Measurements from ENCODE around the gene SLC18B1.

The SLC18B1 gene

DNA sequence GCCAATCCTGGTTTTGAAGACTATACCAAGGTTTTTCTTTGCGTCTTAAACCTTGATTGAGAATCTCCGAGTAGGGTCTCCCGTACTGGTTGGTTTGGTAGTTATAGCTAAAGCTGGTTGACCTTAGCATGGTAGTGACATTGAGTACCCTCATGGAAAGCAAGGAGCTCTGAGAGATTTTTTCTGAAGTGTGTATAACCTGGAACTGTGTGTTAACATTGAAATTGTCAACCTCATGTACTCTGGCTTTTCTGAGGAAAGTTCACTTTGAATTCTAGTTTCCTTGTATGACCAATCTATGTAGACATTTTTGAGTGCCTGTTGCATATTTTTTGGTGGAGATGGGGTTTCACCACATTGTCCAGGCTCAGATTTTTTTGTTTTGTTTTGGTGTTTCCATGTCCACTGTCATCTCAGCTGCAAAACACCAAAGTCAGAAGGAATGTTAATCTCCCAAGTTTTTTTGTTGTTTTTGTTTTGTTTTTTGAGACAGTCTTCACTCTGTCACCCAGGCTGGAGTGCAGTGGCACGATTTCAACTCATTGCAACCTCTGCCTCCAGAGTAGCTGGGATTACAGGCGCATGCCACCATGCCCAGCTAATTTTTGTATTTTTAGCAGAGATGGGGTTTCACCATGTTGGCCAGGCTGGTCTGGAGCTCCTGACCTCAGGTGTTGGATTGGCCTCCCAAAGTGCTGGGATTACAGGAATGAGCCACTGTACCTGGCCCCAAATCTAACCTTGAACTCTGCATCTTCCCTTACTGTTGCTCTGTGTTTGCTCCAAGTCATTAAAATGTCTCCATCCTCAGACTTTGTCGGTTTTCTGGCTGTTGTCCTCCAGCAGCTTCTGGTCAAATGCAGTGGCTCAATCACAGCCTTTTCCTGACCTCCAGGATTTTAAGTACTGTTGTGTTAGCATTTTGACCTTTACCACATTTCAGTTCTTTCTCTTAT, 20.2 kb upstream of the SLC18B1 start:
- Histone ChIP-seq H3K79me2 (ENCODE audit: low read length) (peaks cover 25% of the 10 kb centered on the region), H3K4me2 (ENCODE audit: low read length) (no peak overlapping the region), H2AFZ (ENCODE audit: low read depth, low read length) (no peak overlapping the region), H3K27ac (ENCODE audit: low read length) (no peak overlapping the region), H3K4me1 (ENCODE audit: low read length) (peaks cover 14% of the 10 kb centered on the region), H3K36me3 (replicated peaks; ENCODE audit: low read depth, low read length) (peaks cover 49% of the 10 kb centered on the region), H3K4me3 (ENCODE audit: low read length) (no peak overlapping the region), H3K27me3 (ENCODE audit: low read depth, low read length) (no peaks in the 10 kb centered on the region), H4K20me1 (ENCODE audit: insufficient read depth, low read length) (peaks cover 50% of the 10 kb centered on the region), H3K9ac (ENCODE audit: low read length) (no peak overlapping the region), H3K9me3 (ENCODE audit: insufficient read depth, low read length) (no peaks in the 10 kb centered on the region)
- TF ChIP-seq EZH2phosphoT487 (IDR thresholded peaks at IDR 0.05; ENCODE audit: low read depth) = no peak
- TF ChIP-seq, protein P1, sequence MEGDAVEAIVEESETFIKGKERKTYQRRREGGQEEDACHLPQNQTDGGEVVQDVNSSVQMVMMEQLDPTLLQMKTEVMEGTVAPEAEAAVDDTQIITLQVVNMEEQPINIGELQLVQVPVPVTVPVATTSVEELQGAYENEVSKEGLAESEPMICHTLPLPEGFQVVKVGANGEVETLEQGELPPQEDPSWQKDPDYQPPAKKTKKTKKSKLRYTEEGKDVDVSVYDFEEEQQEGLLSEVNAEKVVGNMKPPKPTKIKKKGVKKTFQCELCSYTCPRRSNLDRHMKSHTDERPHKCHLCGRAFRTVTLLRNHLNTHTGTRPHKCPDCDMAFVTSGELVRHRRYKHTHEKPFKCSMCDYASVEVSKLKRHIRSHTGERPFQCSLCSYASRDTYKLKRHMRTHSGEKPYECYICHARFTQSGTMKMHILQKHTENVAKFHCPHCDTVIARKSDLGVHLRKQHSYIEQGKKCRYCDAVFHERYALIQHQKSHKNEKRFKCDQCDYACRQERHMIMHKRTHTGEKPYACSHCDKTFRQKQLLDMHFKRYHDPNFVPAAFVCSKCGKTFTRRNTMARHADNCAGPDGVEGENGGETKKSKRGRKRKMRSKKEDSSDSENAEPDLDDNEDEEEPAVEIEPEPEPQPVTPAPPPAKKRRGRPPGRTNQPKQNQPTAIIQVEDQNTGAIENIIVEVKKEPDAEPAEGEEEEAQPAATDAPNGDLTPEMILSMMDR (IDR thresholded peaks at IDR 0.05; ENCODE audit: low read depth, low read length) = no peak

DNA sequence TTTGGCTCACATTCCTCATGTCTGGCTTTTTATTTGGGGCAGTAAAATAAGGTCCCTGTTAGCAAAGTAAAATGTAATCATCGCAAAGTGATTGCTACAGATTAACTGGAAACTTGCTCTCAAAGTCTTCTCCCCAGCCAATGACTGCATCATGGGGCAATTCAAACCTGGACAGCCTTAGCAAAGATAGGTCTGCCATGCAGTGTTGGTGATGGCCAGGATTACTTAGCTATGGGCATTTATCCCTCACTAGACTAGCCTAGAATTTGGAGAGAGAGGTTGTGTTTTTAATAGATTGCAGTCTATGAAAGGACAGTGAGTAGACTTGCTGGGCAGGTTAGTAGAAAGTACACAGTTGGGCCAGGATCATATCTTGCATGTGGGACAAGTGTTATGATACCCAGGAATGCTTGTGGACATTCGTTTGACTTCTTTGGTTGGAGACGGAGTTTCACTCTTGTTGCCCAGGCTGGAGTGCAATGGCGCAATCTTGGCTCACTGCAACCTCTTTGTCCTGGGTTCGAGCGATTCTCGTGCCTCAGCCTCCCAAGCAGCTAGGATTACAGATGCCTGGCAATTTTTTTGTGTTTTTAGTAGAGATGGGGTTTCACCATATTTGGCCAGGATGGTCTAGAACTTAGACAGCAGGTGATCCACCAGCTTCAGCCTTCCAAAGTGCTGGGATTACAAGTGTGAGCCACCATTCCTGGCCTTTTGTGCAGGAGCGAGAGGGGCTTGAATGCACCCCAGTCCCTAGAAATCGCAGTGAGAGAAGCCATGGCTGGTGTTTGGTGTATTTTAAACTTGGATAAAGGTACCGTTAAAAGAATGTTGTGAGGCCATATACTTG, 19.3 kb upstream of the SLC18B1 start:
- Histone ChIP-seq H3K4me3 (ENCODE audit: low read length) (no peak overlapping the region), H3K9me3 (ENCODE audit: insufficient read depth, low read length) (no peaks in the 10 kb centered on the region), H3K36me3 (replicated peaks; ENCODE audit: low read depth, low read length) (peaks cover 49% of the 10 kb centered on the region), H3K27me3 (ENCODE audit: low read depth, low read length) (no peaks in the 10 kb centered on the region), H2AFZ (ENCODE audit: low read depth, low read length) (no peak overlapping the region), H4K20me1 (ENCODE audit: insufficient read depth, low read length) (peaks cover 50% of the 10 kb centered on the region), H3K79me2 (ENCODE audit: low read length) (peaks cover 25% of the 10 kb centered on the region), H3K9ac (ENCODE audit: low read length) (no peak overlapping the region), H3K4me1 (ENCODE audit: low read length) (peaks cover 16% of the 10 kb centered on the region), H3K27ac (ENCODE audit: low read length) (no peak overlapping the region), H3K4me2 (ENCODE audit: low read length) (no peak overlapping the region)
- TF ChIP-seq EZH2phosphoT487 (IDR thresholded peaks at IDR 0.05; ENCODE audit: low read depth) = no peak
- TF ChIP-seq, protein P1 (IDR thresholded peaks at IDR 0.05; ENCODE audit: low read depth, low read length) = no peak

DNA sequence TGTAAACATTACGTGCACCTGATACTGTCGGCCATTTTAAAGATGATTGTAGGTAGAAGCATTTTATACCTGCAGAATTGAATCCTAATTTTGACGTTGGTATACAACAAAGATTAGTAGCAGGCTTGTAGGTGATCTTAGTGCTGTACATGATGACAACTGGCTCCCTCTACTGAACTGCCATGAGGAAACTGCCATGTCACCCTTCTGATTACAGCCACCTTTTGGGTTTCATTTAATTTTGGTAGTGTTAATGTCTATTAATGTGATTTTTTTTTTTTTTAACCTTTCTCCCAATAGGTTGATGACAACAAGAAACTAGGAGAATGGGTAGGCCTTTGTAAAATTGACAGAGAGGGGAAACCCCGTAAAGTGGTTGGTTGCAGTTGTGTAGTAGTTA, 18.2 kb upstream of the SLC18B1 start:
- Histone ChIP-seq H3K9ac (ENCODE audit: low read length) (no peak overlapping the region), H3K27me3 (ENCODE audit: low read depth, low read length) (no peaks in the 10 kb centered on the region; the same call in 1 of the 2 replicates), H3K4me2 (ENCODE audit: low read length) (peak overlapping the region; percentile 87), H3K79me2 (ENCODE audit: low read length) (peaks cover 25% of the 10 kb centered on the region), H3K36me3 (replicated peaks; ENCODE audit: low read depth, low read length) (peaks cover 49% of the 10 kb centered on the region), H3K4me3 (ENCODE audit: low read length) (peak overlapping the region; percentile 99; the same call in 1 of the 2 replicates), H4K20me1 (ENCODE audit: insufficient read depth, low read length) (peaks cover 50% of the 10 kb centered on the region), H2AFZ (ENCODE audit: low read depth, low read length) (no peak overlapping the region), H3K9me3 (ENCODE audit: insufficient read depth, low read length) (no peaks in the 10 kb centered on the region), H3K4me1 (ENCODE audit: low read length) (peaks cover 22% of the 10 kb centered on the region), H3K27ac (ENCODE audit: low read length) (no peak overlapping the region)
- TF ChIP-seq, protein P1 (IDR thresholded peaks at IDR 0.05; ENCODE audit: low read depth, low read length) = peak; percentile 13; the same call in 1 of the 2 replicates
- TF ChIP-seq EZH2phosphoT487 (IDR thresholded peaks at IDR 0.05; ENCODE audit: low read depth) = no peak

Measured in OCI-LY3 (cell line).